ENCODE data around the gene PLEKHG5.
"Not testable (repeated sequence)": the region's sequence is repeated elsewhere in the genome, so short reads cannot be mapped to it uniquely, and the experiment has no call there.

Gene PLEKHG5

GRCh38 chr1:6464514-6464836, 27.0 kb downstream of the PLEKHG5 start:
- DNase-seq (ENCODE audit: low read depth in 2 of 2, low spot score in 1 of 2), result no peak

GRCh38 chr1:6463120-6463412, 28.4 kb downstream of the PLEKHG5 start:
- no peak for DNase-seq (ENCODE audit: low read depth in 2 of 2, low spot score in 1 of 2)

GRCh38 chr1:6462412-6463119, 28.9 kb downstream of the PLEKHG5 start:
- no peak for DNase-seq (ENCODE audit: low read depth in 2 of 2, low spot score in 1 of 2)

GRCh38 chr1:6461538-6462411, 29.7 kb downstream of the PLEKHG5 start:
- no peak for DNase-seq (ENCODE audit: low read depth in 2 of 2, low spot score in 1 of 2)

GRCh38 chr1:6461051-6461530, 30.4 kb downstream of the PLEKHG5 start:
- no peak for DNase-seq (ENCODE audit: low read depth in 2 of 2, low spot score in 1 of 2)

- peak; percentile 50 to 75 for DNase-seq (ENCODE audit: low read depth in 2 of 2, low spot score in 1 of 2)
Observed at GRCh38 chr1:6460301-6461050, 31.0 kb downstream of the PLEKHG5 start.

GRCh38 chr1:6459850-6460265, 31.6 kb downstream of the PLEKHG5 start:
- DNase-seq (ENCODE audit: low read depth in 2 of 2, low spot score in 1 of 2), result no peak

GRCh38 chr1:6456800-6457466, 34.5 kb downstream of the PLEKHG5 start:
- no peak for DNase-seq (ENCODE audit: low read depth in 2 of 2, low spot score in 1 of 2)

GRCh38 chr1:6455752-6456520, 35.5 kb downstream of the PLEKHG5 start:
- DNase-seq (ENCODE audit: low read depth in 2 of 2, low spot score in 1 of 2), result not testable (repeated sequence)

GRCh38 chr1:6454856-6455751, 36.4 kb downstream of the PLEKHG5 start:
- no peak for DNase-seq (ENCODE audit: low read depth in 2 of 2, low spot score in 1 of 2)

GRCh38 chr1:6453895-6454855, 37.3 kb downstream of the PLEKHG5 start:
- DNase-seq (ENCODE audit: low read depth in 2 of 2, low spot score in 1 of 2), result not testable (repeated sequence)

GRCh38 chr1:6450943-6451373, 40.5 kb downstream of the PLEKHG5 start:
- no peak for DNase-seq (ENCODE audit: low read depth in 2 of 2, low spot score in 1 of 2)

GRCh38 chr1:6450486-6450885, 41.0 kb downstream of the PLEKHG5 start:
- DNase-seq (ENCODE audit: low read depth in 2 of 2, low spot score in 1 of 2), result not testable (repeated sequence)

GRCh38 chr1:6450005-6450450, 41.4 kb downstream of the PLEKHG5 start:
- no peak for DNase-seq (ENCODE audit: low read depth in 2 of 2, low spot score in 1 of 2)

GRCh38 chr1:6448749-6449631, 42.5 kb downstream of the PLEKHG5 start:
- no peak for DNase-seq (ENCODE audit: low read depth in 2 of 2, low spot score in 1 of 2)

- no peak for DNase-seq (ENCODE audit: low read depth in 2 of 2, low spot score in 1 of 2)
Observed at GRCh38 chr1:6447818-6448748, 43.4 kb downstream of the PLEKHG5 start.
